T-helper 2 cell treated with Interferon-gamma antibody and Interleukin-4, amounts not matched to agents 5 μg/mL and 100 μg/mL, for 36 hours (primary cell): ENCODE results near the gene FH.

ENCODE experiments used
- DNase-seq: peaks from one replicate; pipeline ENCODE4 v3.0.0; 2021; ENCODE audit warnings: low spot score
- H3K27ac Mint-ChIP-seq: one replicate; pipeline ENCODE4 v1.8.0; 2021; ENCODE audit warnings: mild to moderate bottlenecking, mixed read lengths
- H3K27me3 Mint-ChIP-seq: one replicate; pipeline ENCODE4 v1.8.0; 2021; ENCODE audit warnings: low read depth, mixed read lengths
- H3K36me3 Mint-ChIP-seq: one replicate; pipeline ENCODE4 v1.8.0; 2021; ENCODE audit warnings: low read depth, mixed read lengths
- H3K4me1 Mint-ChIP-seq: one replicate; pipeline ENCODE4 v1.8.0; 2021; ENCODE audit warnings: low read depth, mixed read lengths
- H3K4me3 Mint-ChIP-seq: one replicate; pipeline ENCODE4 v1.8.0; 2022; ENCODE audit warnings: mild to moderate bottlenecking, moderate library complexity, mixed read lengths
- H3K9me3 Mint-ChIP-seq: one replicate; pipeline ENCODE4 v1.8.0; 2021; ENCODE audit warnings: mixed read lengths

The FH gene

DNA sequence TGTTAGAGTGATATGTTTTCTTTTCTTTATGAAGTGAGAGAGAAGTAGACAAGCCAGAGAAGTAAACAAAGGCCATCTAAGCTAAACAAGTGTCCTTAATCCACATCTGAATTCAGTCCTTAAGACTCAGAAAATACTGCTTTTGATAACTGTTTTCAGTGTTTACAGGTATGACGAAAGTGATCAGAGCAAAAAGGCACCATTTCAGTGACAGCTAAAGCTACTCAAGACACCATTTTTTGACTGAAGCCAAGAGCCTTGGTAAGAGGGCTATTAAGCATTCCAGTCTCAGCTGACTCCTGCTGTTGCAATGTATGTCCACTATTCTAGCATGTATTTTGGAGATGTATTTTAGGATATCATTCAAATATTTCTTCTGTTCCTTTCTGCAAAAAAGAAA, 16.7 kb upstream of the FH start:
- H3K9me3 Mint-ChIP-seq: no peaks in the 10 kb centered on the region
- H3K4me3 Mint-ChIP-seq: no peak overlapping the region
- DNase-seq: no peak
- H3K36me3 Mint-ChIP-seq: no peaks in the 10 kb centered on the region
- no peak overlapping the region for H3K27ac Mint-ChIP-seq
- H3K4me1 Mint-ChIP-seq: peaks cover 14% of the 10 kb centered on the region
- peaks cover 11% of the 10 kb centered on the region for H3K27me3 Mint-ChIP-seq

DNA sequence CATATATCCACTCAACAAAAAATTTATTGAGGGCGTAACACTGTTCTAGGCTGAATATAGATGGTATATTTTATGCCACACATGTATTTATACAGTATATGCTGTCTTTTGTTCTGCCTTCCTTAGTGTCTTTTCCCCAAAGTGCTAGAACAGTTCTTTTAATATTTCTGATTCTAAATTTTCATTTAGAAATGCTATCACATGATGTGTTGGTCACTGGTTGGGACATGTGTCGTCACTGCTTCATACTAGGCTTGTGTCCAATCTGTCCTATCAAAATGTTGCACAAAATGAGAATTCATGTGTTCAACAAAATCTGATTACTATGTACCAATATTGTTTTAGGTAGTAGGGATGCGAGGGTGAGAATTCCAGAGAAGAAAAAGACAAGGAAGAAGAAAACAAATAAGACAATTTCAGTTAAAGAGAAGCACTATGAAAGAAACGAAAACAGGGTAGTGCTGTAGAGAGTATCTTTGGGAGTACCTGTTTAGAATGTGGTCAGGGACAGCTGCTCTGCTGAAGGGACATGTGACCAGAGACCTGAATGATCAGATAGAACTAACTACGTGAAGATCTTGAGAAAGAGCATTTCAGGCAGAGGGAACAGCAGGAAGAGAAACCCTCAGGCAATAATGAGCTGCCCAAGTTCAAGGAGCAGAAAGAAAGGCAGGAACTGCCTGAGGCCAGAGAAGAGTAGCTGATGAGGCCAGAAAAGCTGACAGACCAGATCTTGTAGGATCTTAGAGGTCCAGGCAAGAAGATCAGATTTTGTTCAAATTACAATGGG, 14.0 kb upstream of the FH start:
- Mint-ChIP-seq H3K27ac (no peak overlapping the region), H3K36me3 (no peaks in the 10 kb centered on the region), H3K4me1 (peaks cover 17% of the 10 kb centered on the region), H3K27me3 (peaks cover 16% of the 10 kb centered on the region), H3K9me3 (no peaks in the 10 kb centered on the region), H3K4me3 (no peak overlapping the region)
- no peak for DNase-seq

DNA sequence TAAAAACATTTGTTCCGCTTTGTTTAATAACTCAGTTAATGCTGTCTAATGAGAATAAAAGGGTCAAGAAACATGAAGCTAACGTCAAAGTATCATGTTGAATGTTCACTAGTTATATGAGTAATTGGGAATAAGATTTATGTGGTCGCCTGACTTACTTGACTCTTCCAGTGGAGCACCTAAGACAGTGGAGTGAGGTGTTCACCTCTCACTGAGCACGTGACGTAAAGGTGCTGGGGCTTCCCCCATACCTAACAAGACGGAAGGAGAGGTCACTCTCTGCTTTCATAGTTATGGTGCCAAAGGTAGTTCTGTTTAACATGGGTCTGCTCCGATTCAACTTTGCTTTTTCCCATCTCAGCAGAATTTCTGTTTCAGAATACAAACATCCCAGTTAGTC, 13.3 kb upstream of the FH start:
- H3K4me3 Mint-ChIP-seq: no peak overlapping the region
- no peaks in the 10 kb centered on the region for H3K36me3 Mint-ChIP-seq
- H3K27me3 Mint-ChIP-seq: peaks cover 18% of the 10 kb centered on the region
- H3K4me1 Mint-ChIP-seq: peaks cover 17% of the 10 kb centered on the region
- H3K27ac Mint-ChIP-seq: no peak overlapping the region
- H3K9me3 Mint-ChIP-seq: no peaks in the 10 kb centered on the region
- DNase-seq: no peak

DNA sequence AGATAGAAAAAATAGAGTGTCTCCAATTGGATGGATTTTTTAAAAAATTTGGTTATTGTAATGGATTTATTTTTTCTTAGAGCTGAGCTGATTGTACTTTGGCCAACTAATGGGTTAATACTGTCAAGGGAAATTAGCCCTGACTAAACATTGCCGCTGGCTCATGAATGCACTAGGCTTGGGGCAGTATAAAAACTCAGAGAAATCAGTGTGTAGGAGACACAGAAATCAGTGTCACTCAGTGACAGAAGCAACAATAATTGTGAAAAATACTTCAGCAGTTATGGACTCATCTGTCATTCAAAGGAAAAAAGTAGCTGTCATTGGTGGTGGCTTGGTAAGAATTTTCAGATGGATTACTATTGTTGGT, 12.6 kb upstream of the FH start, which contains the start of gene KMO:
KMO (plus strand) TSS at position 217 of the 370 bp plus-strand sequence; CDS start at position 284, 67 bp downstream.
- peak within 1 kb of the TSS; percentile 89 for H3K4me3 Mint-ChIP-seq
- no peak for DNase-seq
- H3K27ac Mint-ChIP-seq: peak within 1 kb of the TSS; percentile 91
- H3K4me1 Mint-ChIP-seq: peaks cover 17% of the 10 kb centered on the region
- H3K9me3 Mint-ChIP-seq: no peaks in the 10 kb centered on the region
- no peaks in the 10 kb centered on the region for H3K36me3 Mint-ChIP-seq
- peaks cover 20% of the 10 kb centered on the region for H3K27me3 Mint-ChIP-seq

DNA sequence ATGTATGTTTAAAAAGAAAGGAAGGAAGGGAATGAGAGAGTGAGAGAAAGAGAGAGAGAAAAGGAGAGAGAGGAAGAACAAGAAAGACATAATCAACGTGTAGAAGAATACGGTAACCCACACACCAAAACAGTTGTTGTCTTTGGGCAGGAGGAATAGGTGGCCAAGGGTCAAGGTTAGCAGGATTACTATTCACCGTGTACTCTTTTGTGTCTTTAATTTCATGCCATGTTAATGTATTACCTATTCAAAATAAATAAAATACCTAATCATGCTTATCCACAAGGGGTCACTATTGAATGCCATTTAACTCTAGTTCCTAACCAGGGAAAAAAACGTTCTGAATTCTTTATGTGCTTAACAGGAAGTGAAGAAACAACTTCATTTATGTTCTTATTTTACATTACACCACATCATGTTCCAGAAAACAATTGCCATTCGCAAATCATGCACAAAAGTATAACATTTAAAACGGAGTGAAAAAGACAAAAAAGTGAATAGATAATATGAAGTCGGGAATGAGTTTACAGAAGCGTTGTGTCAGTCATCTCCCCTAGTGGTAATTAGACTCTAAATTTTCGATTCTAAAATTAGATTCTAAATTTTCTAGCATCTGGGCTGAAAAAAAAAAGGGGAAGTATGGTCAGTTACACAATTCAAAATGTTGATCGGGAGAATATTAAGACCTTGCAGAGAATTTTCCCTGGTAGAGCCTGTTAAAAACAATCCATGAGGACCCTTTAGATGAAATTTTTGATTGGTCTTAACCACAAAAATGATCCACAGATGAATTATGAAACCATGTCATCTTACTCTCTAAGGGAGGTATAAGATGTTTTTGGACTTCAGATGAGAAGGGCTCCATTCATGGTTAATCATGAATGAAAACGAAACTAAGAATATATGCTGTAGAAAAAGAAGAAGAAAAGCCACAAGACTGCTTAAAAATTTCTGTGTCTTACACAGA, 11.9 kb upstream of the FH start:
- Mint-ChIP-seq H3K36me3 (no peaks in the 10 kb centered on the region), H3K27me3 (peaks cover 23% of the 10 kb centered on the region), H3K4me1 (peaks cover 17% of the 10 kb centered on the region), H3K9me3 (no peaks in the 10 kb centered on the region), H3K4me3 (peak overlapping the region; percentile 89), H3K27ac (peak overlapping the region; percentile 91)
- DNase-seq: no peak

DNA sequence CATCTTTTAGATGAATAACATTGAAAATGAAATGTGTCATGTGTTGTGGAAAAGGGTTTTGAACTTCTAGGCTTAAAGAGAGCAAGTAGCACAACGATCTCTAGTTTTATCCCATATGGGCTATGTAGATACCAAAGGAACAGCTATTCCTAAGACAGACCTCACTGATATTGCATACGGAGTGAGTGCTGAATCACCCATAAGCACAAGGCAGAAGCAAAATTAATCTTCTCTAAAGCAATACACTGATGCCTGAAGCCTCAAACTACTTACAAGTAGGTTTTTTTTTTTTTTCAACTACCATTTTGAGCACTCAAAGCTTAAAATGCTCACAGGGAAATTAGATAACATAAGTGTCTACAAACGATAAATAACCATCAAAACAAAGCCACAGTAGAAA, 7.6 kb upstream of the FH start:
- Mint-ChIP-seq H3K27ac (no peak overlapping the region), H3K27me3 (peaks cover 45% of the 10 kb centered on the region)

DNA sequence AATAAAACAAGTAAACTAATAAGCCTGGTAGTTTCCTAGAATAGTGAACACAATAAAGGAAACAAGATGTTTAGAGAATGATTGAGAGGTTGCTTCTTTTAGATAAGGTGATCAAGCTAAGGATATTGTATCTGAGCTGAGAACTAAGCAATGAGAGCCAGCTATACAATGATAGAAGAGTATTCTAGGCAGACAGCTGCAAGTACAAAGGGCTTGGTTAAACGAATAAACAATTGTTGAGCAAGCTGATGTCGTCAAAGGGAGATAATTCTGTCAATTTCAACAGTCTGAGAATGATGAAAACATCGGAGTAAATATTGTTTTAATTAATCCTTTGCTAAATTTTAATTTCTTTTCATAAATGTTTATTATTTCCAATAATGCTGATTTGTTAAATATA, 5.5 kb upstream of the FH start:
- peaks cover 52% of the 10 kb centered on the region for H3K27me3 Mint-ChIP-seq

More for the DNA sequence above, 7.6 kb upstream of the FH start:
- H3K4me1 Mint-ChIP-seq: peaks cover 10% of the 10 kb centered on the region
- no peaks in the 10 kb centered on the region for H3K36me3 Mint-ChIP-seq
- DNase-seq: no peak
- H3K4me3 Mint-ChIP-seq: no peak overlapping the region
- no peaks in the 10 kb centered on the region for H3K9me3 Mint-ChIP-seq

DNA sequence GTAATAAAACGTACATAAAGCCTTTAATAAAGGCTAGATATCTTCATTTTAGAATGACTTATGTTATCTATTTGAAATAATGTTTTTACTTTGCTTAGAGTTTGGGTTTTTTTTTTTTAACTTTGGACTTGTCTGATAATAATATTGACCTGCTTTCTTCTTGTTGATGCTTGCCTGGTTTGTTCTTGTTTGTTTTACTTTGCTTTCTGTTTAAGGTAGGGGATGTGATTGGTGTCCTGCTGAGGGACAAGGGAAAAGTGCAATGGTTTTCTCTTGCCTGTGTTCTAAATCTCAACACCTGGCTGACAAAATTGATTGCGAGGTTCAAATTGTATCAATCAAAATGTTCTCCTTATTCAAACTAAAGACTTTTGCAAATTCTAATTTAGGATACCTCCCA, 2.2 kb upstream of the FH start:
- peaks cover 41% of the 10 kb centered on the region for H3K27me3 Mint-ChIP-seq
- H3K36me3 Mint-ChIP-seq: peaks cover 4% of the 10 kb centered on the region
- no peaks in the 10 kb centered on the region for H3K9me3 Mint-ChIP-seq
- peaks cover 18% of the 10 kb centered on the region for H3K4me1 Mint-ChIP-seq
- H3K4me3 Mint-ChIP-seq: no peak overlapping the region
- no peak overlapping the region for H3K27ac Mint-ChIP-seq
- DNase-seq: no peak

More for the DNA sequence above, 5.5 kb upstream of the FH start:
- peaks cover 5% of the 10 kb centered on the region for H3K4me1 Mint-ChIP-seq
- H3K27ac Mint-ChIP-seq: no peak overlapping the region
- H3K4me3 Mint-ChIP-seq: no peak overlapping the region
- H3K9me3 Mint-ChIP-seq: no peaks in the 10 kb centered on the region
- no peaks in the 10 kb centered on the region for H3K36me3 Mint-ChIP-seq
- no peak for DNase-seq

DNA sequence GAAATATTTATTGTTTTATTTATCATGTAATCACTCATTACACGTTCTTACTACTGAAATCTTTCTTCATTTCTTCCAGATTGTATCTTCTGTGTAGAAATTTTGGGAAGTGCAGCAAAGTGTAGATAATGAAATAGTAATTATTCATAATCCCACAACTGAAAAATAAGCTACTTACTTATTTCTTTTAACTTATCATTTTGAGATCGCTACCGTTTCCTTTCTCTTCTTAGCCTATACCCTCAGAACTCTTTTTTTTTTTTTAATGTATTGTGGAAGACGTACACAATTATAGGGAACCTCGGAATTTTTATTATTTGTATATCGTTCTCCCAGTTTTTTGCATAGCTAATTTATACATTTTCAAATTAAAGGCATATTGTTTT, 518 bp upstream of the FH start:
- no peak for DNase-seq
- Mint-ChIP-seq H3K27ac (no peak overlapping the region), H3K4me3 (no peak overlapping the region), H3K27me3 (peaks cover 35% of the 10 kb centered on the region), H3K9me3 (no peaks in the 10 kb centered on the region), H3K36me3 (peaks cover 12% of the 10 kb centered on the region), H3K4me1 (peaks cover 25% of the 10 kb centered on the region)

DNA sequence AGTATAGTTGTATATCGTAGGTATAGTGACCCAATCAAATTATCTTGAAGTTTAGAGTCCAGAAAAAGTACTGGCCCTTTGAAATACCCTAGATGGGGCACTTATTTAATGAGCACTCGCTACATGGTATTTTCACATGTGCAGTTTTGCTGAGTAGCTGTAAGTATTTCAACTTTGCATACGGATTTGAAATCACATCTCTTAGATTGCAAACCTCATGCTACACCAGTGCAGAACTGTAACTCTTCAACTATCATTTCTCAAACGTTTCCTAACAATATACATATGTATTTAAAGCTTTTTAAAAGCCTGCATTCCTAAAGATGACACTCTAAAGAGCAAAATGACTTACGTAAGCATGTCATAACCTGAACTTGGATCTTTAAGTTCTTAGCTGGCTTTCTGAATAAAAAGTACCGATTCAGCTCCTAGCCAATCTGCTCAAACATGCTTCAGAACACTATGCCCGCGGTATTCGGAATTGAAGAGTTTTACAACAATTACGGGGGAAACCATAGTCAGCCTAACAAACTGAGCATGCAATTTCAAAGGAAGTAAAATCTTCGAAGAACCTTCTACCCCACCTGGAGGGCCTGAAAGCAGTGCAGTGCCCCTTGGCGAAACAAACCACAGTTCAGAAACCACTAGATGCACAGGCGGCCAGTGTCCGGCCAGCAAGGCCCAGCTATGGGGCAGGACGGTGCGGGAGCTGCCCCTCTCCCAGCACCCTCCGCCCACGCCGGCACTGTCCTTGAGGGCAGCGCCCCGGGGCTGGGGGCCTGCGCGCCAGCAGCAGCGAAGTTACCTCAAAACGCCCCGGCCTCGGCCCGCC, 863 bp downstream of the FH start:
- Mint-ChIP-seq H3K9me3 (no peaks in the 10 kb centered on the region), H3K27ac (peak overlapping the region; percentile 85), H3K27me3 (peaks cover 22% of the 10 kb centered on the region), H3K4me1 (peaks cover 28% of the 10 kb centered on the region), H3K36me3 (peaks cover 15% of the 10 kb centered on the region), H3K4me3 (peak overlapping the region; percentile 91)
- peak; percentile 32 for DNase-seq

DNA sequence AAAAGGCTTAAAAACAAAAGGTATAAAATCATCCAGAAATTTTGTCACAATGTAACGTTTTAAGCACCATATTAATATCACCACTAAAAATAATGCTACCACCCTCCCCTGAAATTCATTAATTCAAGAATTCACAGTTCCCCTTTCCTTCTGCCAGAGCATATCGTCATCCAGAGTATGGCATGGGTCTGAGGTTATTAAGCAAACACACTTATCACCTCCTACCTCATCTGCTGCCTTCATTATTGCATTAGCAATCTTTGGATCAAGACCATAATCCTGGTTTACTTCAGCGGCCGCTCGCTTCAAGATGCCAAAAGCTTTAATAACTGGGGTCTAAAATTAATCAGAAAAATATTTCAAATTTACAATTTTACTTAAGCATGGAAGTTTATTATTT, 6.2 kb downstream of the FH start:
- H3K9me3 Mint-ChIP-seq: no peaks in the 10 kb centered on the region
- H3K4me3 Mint-ChIP-seq: no peak overlapping the region
- H3K27ac Mint-ChIP-seq: no peak overlapping the region
- H3K4me1 Mint-ChIP-seq: peaks cover 20% of the 10 kb centered on the region
- peaks cover 34% of the 10 kb centered on the region for H3K36me3 Mint-ChIP-seq
- H3K27me3 Mint-ChIP-seq: no peaks in the 10 kb centered on the region
- no peak for DNase-seq

DNA sequence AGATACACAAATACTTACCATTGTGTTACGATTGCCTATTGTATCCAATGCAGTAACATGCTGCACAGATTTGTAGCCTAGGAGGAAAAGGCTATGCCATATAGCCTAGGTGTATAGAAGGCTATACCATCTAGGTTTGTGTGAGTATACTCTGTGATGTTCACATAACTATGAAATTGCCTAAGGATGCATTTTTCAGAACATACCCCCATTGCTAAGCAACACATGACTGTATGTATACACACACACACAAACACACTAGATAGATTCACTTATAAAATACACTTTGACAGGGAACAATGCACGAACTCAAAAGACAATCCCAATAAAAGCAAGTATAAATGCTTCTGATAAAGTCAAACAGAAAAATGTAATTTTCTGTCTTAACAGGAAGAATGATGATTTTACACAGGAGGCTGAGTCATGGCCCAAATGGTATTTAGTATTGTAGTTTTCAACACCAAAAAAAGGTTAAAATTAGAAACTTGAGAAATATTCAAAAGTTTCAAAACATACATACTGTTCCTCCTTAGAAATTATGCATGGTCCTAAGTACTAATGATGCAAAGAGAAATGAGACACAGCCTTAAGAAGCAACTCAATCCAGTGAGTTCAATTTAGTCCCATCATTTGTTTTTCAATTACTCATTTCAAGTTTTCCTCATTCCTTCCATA, 12.2 kb downstream of the FH start:
- H3K27ac Mint-ChIP-seq: no peak overlapping the region

DNA sequence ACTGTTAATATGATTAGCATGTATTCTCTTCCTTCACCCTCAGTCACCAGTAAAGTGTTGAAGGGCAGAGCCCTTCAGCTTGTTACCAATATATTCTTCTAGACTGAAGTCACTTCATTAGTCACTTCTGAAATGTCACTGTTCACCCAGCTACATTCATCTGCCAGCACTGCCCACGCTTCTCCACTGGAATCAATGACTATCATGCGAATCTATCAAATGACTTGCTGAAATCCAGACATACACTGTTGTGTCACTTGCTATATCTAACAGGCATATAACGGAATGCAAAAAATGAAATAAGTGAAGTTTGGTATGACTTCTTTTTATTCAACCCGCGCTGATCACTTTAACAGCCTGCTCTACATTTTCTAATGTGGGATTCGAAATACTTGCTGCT, 16.1 kb downstream of the FH start:
- Mint-ChIP-seq H3K27ac (no peak overlapping the region), H3K36me3 (peaks cover 44% of the 10 kb centered on the region), H3K4me1 (peaks cover 1% of the 10 kb centered on the region)

More for the DNA sequence above, 12.2 kb downstream of the FH start:
- Mint-ChIP-seq H3K9me3 (no peaks in the 10 kb centered on the region), H3K4me3 (no peak overlapping the region), H3K4me1 (peaks cover 1% of the 10 kb centered on the region), H3K36me3 (peaks cover 45% of the 10 kb centered on the region), H3K27me3 (no peaks in the 10 kb centered on the region)
- DNase-seq: no peak

More for the DNA sequence above, 16.1 kb downstream of the FH start:
- H3K27me3 Mint-ChIP-seq: no peaks in the 10 kb centered on the region
- peak; percentile 41 for DNase-seq
- H3K9me3 Mint-ChIP-seq: no peaks in the 10 kb centered on the region
- no peak overlapping the region for H3K4me3 Mint-ChIP-seq
